K562 (cell line): ENCODE measurements around the gene COX6A2. TPM values are rescaled to one million over a fixed set of nuclear protein-coding genes. Genes with fewer than 3 reads are reported as not detected.

ENCODE experiments used
- EP300 ChIP-seq: IDR thresholded peaks from 2 replicates; pipeline ENCODE4 v1.6.1; 2012; ENCODE audit warnings: low read length, improper control_type of control experiment
- ZNF384 ChIP-seq: IDR thresholded peaks from 2 replicates; pipeline ENCODE4 v1.6.1; 2012; ENCODE audit warnings: low read depth, low read length, improper control_type of control experiment
- polyA plus RNA-seq, 8 experiments: library from polyadenylated mRNA; depleted of rRNA in 4 of 8; stranded (reverse) in 5 of 8; unstranded in 3 of 8; fragments of >200 nt; fragmentation: Nextera tagmentation in 2 of 8; fragmentation: Illumina TruSeq in 1 of 8; extraction: Ambion mirVana in 2 of 8; extraction: Trizol in 1 of 8; gene quantifications; 2 replicates each; pipeline versions ENCODE4 v1.2.1 to v1.2.3, GENCODE V29; 2011 to 2014; ENCODE audit warnings: inconsistent platforms in 1 of 8, missing spikeins in 1 of 8
- total RNA-seq, 7 experiments: library from RNA; depleted of rRNA in 6 of 7; stranded (reverse); fragments of >200 nt in 6 of 7; fragmentation: Illumina TruSeq in 2 of 7; extraction: Trizol in 2 of 7; gene quantifications; 2 replicates each; pipeline versions ENCODE4 v1.2.1 to v1.2.3, GENCODE V29; 2011 to 2021; ENCODE audit warnings: low replicate concordance in 1 of 7
- TF ChIP-seq, protein P1 (sequence below), 2 experiments: fragments of 450-650 bp in 1 of 2; sonication (generic) in 1 of 2; formaldehyde crosslinking in 1 of 2; IDR thresholded peaks; 2 replicates each; pipeline versions ENCODE4 v1.7.1 to v1.9.0; 2016 to 2022; ENCODE audit warnings: inconsistent platforms in 1 of 2, mild to moderate bottlenecking in 1 of 2, missing genetic modification reagents in 1 of 2
- TF ChIP-seq, protein P2 (sequence below), 2 experiments: fragments of 150-350 bp in 1 of 2; IDR thresholded peaks; 2 replicates each; pipeline ENCODE4 v1.6.1; 2012 to 2016; ENCODE audit warnings: low read depth in 2 of 2, low read length in 2 of 2, mild to moderate bottlenecking in 1 of 2, moderate library complexity in 1 of 2
- TF ChIP-seq, protein P3 (sequence below): fragments of 250-450 bp; sonication (Bioruptor Pico); IDR thresholded peaks from 2 replicates; pipeline ENCODE4 v1.8.0; 2022; ENCODE audit warnings: inconsistent platforms, mild to moderate bottlenecking, moderate library complexity, borderline replicate concordance
- TF ChIP-seq, protein P4 (sequence below): IDR thresholded peaks from 2 replicates; pipeline ENCODE4 v1.6.1; 2014; ENCODE audit warnings: antibody characterized with exemption
- TF ChIP-seq, protein P5 (sequence below): fragments of 450-650 bp; IDR thresholded peaks from 2 replicates; pipeline ENCODE4 v1.6.1; 2014; ENCODE audit warnings: low read depth, mild to moderate bottlenecking, moderate library complexity, borderline replicate concordance

The COX6A2 gene
- total and polyA plus RNA-seq, 9 of the 15 experiments (the other 6 are each of a cell fraction or from before 2014, with no cell fraction given) = not detected

DNA sequence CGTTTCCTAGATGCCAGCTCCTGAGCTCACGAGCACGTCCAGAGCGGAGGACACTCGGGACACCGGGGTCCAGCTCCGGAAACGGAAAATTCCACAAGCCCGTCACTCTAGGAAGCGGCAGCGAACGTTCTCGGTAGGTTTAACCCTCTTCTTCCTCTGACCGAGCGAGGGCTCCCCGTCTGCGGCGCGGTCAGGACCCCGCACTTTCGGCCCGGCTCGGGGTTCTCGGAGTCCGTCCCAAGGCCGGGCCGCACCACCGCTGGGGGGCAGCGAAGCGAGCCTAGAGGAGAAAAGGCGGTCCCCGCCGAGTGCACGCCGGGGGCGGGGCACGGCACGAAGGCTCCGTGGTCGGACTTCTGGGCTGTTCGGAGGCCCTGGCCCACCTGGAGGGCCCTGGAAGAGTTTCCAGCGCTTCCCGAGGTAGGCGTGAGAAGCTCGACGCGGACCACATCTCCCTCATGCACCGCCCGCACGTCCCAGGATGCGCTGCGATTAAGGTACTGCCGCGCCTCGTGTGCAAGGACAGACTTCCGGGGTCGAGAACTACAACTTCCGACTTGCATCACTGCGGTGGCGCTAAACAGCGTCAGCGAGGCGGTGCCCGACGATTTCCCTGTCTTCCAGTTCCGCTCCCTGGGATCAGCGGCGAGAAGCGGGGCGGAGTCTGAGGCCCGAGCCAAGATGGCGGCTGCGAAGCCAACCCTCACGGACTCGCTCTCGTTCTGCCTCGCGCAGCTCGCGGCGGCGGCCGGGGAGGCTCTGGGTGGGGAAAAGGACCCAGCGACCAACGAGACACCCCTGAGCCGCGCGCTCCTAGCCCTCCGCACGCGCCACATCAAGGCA is 30.9 kb upstream of the COX6A2 start, which contains the start of gene ARMC5 (continued):
- TF ChIP-seq, protein P1, sequence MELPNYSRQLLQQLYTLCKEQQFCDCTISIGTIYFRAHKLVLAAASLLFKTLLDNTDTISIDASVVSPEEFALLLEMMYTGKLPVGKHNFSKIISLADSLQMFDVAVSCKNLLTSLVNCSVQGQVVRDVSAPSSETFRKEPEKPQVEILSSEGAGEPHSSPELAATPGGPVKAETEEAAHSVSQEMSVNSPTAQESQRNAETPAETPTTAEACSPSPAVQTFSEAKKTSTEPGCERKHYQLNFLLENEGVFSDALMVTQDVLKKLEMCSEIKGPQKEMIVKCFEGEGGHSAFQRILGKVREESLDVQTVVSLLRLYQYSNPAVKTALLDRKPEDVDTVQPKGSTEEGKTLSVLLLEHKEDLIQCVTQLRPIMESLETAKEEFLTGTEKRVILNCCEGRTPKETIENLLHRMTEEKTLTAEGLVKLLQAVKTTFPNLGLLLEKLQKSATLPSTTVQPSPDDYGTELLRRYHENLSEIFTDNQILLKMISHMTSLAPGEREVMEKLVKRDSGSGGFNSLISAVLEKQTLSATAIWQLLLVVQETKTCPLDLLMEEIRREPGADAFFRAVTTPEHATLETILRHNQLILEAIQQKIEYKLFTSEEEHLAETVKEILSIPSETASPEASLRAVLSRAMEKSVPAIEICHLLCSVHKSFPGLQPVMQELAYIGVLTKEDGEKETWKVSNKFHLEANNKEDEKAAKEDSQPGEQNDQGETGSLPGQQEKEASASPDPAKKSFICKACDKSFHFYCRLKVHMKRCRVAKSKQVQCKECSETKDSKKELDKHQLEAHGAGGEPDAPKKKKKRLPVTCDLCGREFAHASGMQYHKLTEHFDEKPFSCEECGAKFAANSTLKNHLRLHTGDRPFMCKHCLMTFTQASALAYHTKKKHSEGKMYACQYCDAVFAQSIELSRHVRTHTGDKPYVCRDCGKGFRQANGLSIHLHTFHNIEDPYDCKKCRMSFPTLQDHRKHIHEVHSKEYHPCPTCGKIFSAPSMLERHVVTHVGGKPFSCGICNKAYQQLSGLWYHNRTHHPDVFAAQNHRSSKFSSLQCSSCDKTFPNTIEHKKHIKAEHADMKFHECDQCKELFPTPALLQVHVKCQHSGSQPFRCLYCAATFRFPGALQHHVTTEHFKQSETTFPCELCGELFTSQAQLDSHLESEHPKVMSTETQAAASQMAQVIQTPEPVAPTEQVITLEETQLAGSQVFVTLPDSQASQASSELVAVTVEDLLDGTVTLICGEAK (IDR thresholded peaks at IDR 0.05) = peak; percentile 91
- TF ChIP-seq, protein P1 (CRISPR knock-in tag; IDR thresholded peaks at IDR 0.05) = no peak
- TF ChIP-seq, protein P2, sequence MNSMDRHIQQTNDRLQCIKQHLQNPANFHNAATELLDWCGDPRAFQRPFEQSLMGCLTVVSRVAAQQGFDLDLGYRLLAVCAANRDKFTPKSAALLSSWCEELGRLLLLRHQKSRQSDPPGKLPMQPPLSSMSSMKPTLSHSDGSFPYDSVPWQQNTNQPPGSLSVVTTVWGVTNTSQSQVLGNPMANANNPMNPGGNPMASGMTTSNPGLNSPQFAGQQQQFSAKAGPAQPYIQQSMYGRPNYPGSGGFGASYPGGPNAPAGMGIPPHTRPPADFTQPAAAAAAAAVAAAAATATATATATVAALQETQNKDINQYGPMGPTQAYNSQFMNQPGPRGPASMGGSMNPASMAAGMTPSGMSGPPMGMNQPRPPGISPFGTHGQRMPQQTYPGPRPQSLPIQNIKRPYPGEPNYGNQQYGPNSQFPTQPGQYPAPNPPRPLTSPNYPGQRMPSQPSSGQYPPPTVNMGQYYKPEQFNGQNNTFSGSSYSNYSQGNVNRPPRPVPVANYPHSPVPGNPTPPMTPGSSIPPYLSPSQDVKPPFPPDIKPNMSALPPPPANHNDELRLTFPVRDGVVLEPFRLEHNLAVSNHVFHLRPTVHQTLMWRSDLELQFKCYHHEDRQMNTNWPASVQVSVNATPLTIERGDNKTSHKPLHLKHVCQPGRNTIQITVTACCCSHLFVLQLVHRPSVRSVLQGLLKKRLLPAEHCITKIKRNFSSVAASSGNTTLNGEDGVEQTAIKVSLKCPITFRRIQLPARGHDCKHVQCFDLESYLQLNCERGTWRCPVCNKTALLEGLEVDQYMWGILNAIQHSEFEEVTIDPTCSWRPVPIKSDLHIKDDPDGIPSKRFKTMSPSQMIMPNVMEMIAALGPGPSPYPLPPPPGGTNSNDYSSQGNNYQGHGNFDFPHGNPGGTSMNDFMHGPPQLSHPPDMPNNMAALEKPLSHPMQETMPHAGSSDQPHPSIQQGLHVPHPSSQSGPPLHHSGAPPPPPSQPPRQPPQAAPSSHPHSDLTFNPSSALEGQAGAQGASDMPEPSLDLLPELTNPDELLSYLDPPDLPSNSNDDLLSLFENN (IDR thresholded peaks at IDR 0.05; ENCODE audit: low read depth in 2 of 2, low read length in 2 of 2) = no peak
- TF ChIP-seq, protein P3, sequence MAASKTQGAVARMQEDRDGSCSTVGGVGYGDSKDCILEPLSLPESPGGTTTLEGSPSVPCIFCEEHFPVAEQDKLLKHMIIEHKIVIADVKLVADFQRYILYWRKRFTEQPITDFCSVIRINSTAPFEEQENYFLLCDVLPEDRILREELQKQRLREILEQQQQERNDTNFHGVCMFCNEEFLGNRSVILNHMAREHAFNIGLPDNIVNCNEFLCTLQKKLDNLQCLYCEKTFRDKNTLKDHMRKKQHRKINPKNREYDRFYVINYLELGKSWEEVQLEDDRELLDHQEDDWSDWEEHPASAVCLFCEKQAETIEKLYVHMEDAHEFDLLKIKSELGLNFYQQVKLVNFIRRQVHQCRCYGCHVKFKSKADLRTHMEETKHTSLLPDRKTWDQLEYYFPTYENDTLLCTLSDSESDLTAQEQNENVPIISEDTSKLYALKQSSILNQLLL (CRISPR knock-in tag) = no peak
- TF ChIP-seq, protein P4, sequence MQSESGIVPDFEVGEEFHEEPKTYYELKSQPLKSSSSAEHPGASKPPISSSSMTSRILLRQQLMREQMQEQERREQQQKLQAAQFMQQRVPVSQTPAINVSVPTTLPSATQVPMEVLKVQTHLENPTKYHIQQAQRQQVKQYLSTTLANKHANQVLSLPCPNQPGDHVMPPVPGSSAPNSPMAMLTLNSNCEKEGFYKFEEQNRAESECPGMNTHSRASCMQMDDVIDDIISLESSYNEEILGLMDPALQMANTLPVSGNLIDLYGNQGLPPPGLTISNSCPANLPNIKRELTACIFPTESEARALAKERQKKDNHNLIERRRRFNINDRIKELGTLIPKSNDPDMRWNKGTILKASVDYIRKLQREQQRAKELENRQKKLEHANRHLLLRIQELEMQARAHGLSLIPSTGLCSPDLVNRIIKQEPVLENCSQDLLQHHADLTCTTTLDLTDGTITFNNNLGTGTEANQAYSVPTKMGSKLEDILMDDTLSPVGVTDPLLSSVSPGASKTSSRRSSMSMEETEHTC = 0 out of 2 replicates have a peak, but pooled peaks have one; percentile 30
- no peak; the same call in 1 of the 2 replicates for TF ChIP-seq ZNF384
- TF ChIP-seq, protein P5, sequence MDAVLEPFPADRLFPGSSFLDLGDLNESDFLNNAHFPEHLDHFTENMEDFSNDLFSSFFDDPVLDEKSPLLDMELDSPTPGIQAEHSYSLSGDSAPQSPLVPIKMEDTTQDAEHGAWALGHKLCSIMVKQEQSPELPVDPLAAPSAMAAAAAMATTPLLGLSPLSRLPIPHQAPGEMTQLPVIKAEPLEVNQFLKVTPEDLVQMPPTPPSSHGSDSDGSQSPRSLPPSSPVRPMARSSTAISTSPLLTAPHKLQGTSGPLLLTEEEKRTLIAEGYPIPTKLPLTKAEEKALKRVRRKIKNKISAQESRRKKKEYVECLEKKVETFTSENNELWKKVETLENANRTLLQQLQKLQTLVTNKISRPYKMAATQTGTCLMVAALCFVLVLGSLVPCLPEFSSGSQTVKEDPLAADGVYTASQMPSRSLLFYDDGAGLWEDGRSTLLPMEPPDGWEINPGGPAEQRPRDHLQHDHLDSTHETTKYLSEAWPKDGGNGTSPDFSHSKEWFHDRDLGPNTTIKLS = peak; percentile 95
- TF ChIP-seq EP300 = peak; percentile 13; the same call in 1 of the 2 replicates
